Measurements from ENCODE around the gene CCDC60.

CCDC60 gene

GRCh38 chr12:119375883-119376190 is 41.3 kb downstream of the CCDC60 start:
- Histone ChIP-seq H3K27me3 (ENCODE audit: control insufficient read depth in 1 of 2, insufficient read depth in 2 of 2, low read length in 2 of 2) (no peaks in the 10 kb centered on the region), H3K9me3 (ENCODE audit: control insufficient read depth in 1 of 2, low read length in 2 of 2) (no peaks in the 10 kb centered on the region), H3K27ac (ENCODE audit: low read depth, low read length) (no peak overlapping the region), H3K36me3 (ENCODE audit: control insufficient read depth in 1 of 2, insufficient read depth in 2 of 2, low read length in 2 of 2) (no peaks in the 10 kb centered on the region), H3K9ac (ENCODE audit: low read depth in 1 of 2, low read length in 2 of 2) (no peak overlapping the region), H3K4me1 (ENCODE audit: control insufficient read depth in 1 of 2, insufficient read depth in 2 of 2, low read length in 2 of 2) (no peaks in the 10 kb centered on the region), H3K4me3 (ENCODE audit: low read depth in 1 of 2, low read length in 2 of 2) (no peak overlapping the region)

DNA sequence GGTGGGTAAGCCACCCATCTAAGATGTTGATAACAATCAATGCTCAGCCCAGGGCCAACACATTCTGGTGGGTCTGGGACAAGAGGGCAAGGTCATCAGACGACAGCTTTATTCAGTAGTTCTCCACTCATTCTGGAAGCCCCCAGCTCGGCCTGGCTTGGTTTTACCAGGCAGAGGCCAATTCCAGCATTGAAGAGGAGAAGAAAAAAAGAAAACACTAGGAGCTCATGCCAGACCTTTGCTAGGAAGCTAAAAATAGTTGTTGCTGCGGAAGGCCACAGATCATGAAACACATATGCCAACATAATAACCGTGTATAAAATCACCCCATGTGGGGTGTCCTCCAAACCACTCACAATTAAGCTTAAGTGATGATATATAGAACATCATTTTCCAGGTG is 44.4 kb downstream of the CCDC60 start:
- H3K36me3 ChIP-seq (ENCODE audit: control insufficient read depth in 1 of 2, insufficient read depth in 2 of 2, low read length in 2 of 2) = no peaks in the 10 kb centered on the region
- no peak overlapping the region for H3K27ac ChIP-seq (ENCODE audit: low read depth, low read length)
- H3K4me1 ChIP-seq (ENCODE audit: control insufficient read depth in 1 of 2, insufficient read depth in 2 of 2, low read length in 2 of 2) = no peaks in the 10 kb centered on the region

GRCh38 chr12:119381471-119382235 is 47.1 kb downstream of the CCDC60 start:
- Histone ChIP-seq H3K36me3 (ENCODE audit: control insufficient read depth in 1 of 2, insufficient read depth in 2 of 2, low read length in 2 of 2) (no peaks in the 10 kb centered on the region), H3K4me1 (ENCODE audit: control insufficient read depth in 1 of 2, insufficient read depth in 2 of 2, low read length in 2 of 2) (no peaks in the 10 kb centered on the region), H3K27ac (ENCODE audit: low read depth, low read length) (no peak overlapping the region), H3K27me3 (ENCODE audit: control insufficient read depth in 1 of 2, insufficient read depth in 2 of 2, low read length in 2 of 2) (no peaks in the 10 kb centered on the region), H3K9me3 (ENCODE audit: control insufficient read depth in 1 of 2, low read length in 2 of 2) (no peaks in the 10 kb centered on the region), H3K4me3 (ENCODE audit: low read depth in 1 of 2, low read length in 2 of 2) (no peak overlapping the region), H3K9ac (ENCODE audit: low read depth in 1 of 2, low read length in 2 of 2) (no peak overlapping the region)

More for the DNA sequence above, 44.4 kb downstream of the CCDC60 start:
- Histone ChIP-seq H3K9me3 (ENCODE audit: control insufficient read depth in 1 of 2, low read length in 2 of 2) (no peaks in the 10 kb centered on the region), H3K9ac (ENCODE audit: low read depth in 1 of 2, low read length in 2 of 2) (no peak overlapping the region), H3K4me3 (ENCODE audit: low read depth in 1 of 2, low read length in 2 of 2) (no peak overlapping the region), H3K27me3 (ENCODE audit: control insufficient read depth in 1 of 2, insufficient read depth in 2 of 2, low read length in 2 of 2) (no peaks in the 10 kb centered on the region)

GRCh38 chr12:119383206-119383605 is 48.7 kb downstream of the CCDC60 start:
- Histone ChIP-seq H3K36me3 (ENCODE audit: control insufficient read depth in 1 of 2, insufficient read depth in 2 of 2, low read length in 2 of 2) (no peaks in the 10 kb centered on the region), H3K9ac (ENCODE audit: low read depth in 1 of 2, low read length in 2 of 2) (no peak overlapping the region)

DNA sequence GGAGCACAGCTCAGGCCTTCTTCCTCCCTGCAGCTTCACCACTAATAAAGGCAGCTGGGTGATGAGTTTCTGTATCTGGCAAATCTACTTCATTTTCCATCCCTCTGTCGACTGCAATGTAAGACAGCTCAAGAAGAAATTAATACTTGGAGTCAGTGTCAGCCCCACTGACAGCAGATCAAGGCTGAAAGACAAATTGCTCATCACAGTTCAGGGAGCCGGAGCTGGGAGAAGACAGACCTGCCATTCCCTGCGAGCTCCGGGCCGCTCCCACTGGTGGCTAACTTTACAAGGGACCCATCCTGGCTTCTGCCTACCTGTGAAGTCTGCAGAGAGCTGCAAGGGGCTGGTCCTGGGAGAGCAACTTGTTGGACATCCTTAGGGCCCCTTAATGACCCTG is 49.8 kb downstream of the CCDC60 start:
- Histone ChIP-seq H3K36me3 (ENCODE audit: control insufficient read depth in 1 of 2, insufficient read depth in 2 of 2, low read length in 2 of 2) (no peaks in the 10 kb centered on the region), H3K9ac (ENCODE audit: low read depth in 1 of 2, low read length in 2 of 2) (no peak overlapping the region), H3K27ac (ENCODE audit: low read depth, low read length) (no peak overlapping the region), H3K4me3 (ENCODE audit: low read depth in 1 of 2, low read length in 2 of 2) (no peak overlapping the region), H3K9me3 (ENCODE audit: control insufficient read depth in 1 of 2, low read length in 2 of 2) (no peaks in the 10 kb centered on the region), H3K4me1 (ENCODE audit: control insufficient read depth in 1 of 2, insufficient read depth in 2 of 2, low read length in 2 of 2) (no peaks in the 10 kb centered on the region), H3K27me3 (ENCODE audit: control insufficient read depth in 1 of 2, insufficient read depth in 2 of 2, low read length in 2 of 2) (no peaks in the 10 kb centered on the region)

More at GRCh38 chr12:119383206-119383605, 48.7 kb downstream of the CCDC60 start:
- H3K27ac ChIP-seq (ENCODE audit: low read depth, low read length) = no peak overlapping the region
- H3K27me3 ChIP-seq (ENCODE audit: control insufficient read depth in 1 of 2, insufficient read depth in 2 of 2, low read length in 2 of 2) = no peaks in the 10 kb centered on the region
- no peak overlapping the region for H3K4me3 ChIP-seq (ENCODE audit: low read depth in 1 of 2, low read length in 2 of 2)
- H3K4me1 ChIP-seq (ENCODE audit: control insufficient read depth in 1 of 2, insufficient read depth in 2 of 2, low read length in 2 of 2) = no peaks in the 10 kb centered on the region
- H3K9me3 ChIP-seq (ENCODE audit: control insufficient read depth in 1 of 2, low read length in 2 of 2) = no peaks in the 10 kb centered on the region

DNA sequence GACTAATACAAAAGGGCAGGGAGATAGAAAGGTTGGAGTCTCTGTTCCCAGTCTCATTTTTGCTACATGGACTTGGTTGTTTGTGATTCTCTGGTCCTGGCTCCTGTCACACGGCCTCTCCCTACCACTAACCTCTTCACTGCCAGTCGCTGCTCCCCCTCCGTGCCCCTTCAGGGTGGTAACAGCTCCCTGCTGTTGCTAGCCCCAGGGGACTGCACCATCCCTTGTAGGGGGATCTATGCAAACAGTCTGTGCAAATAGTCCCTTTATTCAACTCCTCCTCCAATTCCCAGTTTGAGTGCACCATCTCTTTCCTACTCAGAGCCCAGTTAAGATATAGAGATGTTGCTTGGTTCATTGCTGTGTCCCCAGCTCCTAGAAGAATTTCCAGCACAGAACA is 51.1 kb downstream of the CCDC60 start:
- Histone ChIP-seq H3K27ac (ENCODE audit: low read depth, low read length) (no peak overlapping the region), H3K9me3 (ENCODE audit: control insufficient read depth in 1 of 2, low read length in 2 of 2) (no peaks in the 10 kb centered on the region), H3K4me3 (ENCODE audit: low read depth in 1 of 2, low read length in 2 of 2) (no peak overlapping the region), H3K36me3 (ENCODE audit: control insufficient read depth in 1 of 2, insufficient read depth in 2 of 2, low read length in 2 of 2) (no peaks in the 10 kb centered on the region), H3K9ac (ENCODE audit: low read depth in 1 of 2, low read length in 2 of 2) (no peak overlapping the region), H3K27me3 (ENCODE audit: control insufficient read depth in 1 of 2, insufficient read depth in 2 of 2, low read length in 2 of 2) (no peaks in the 10 kb centered on the region), H3K4me1 (ENCODE audit: control insufficient read depth in 1 of 2, insufficient read depth in 2 of 2, low read length in 2 of 2) (no peaks in the 10 kb centered on the region)

DNA sequence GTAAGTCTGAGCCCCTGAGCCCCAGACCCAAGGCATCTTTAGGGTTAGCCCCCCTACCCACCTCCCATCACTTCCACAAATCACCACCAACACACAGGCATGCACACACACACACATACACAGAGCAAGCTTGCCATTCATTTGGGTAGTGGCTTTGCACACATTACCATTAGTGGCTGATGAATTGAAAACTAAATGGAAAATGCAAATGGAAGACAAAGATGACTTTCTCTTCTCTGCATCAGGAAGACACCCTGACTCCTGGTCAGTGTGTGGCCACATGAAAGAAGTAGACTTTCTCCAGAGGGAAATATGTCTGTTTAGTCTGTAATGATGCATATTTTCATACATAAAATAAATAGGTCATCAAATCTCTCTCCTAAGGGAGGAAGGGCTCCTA is 55.2 kb downstream of the CCDC60 start:
- no peaks in the 10 kb centered on the region for H3K36me3 ChIP-seq (ENCODE audit: control insufficient read depth in 1 of 2, insufficient read depth in 2 of 2, low read length in 2 of 2)
- no peaks in the 10 kb centered on the region for H3K27me3 ChIP-seq (ENCODE audit: control insufficient read depth in 1 of 2, insufficient read depth in 2 of 2, low read length in 2 of 2)
- H3K27ac ChIP-seq (ENCODE audit: low read depth, low read length) = no peak overlapping the region
- no peak overlapping the region for H3K9ac ChIP-seq (ENCODE audit: low read depth in 1 of 2, low read length in 2 of 2)
- H3K9me3 ChIP-seq (ENCODE audit: control insufficient read depth in 1 of 2, low read length in 2 of 2) = no peaks in the 10 kb centered on the region
- H3K4me1 ChIP-seq (ENCODE audit: control insufficient read depth in 1 of 2, insufficient read depth in 2 of 2, low read length in 2 of 2) = no peaks in the 10 kb centered on the region
- H3K4me3 ChIP-seq (ENCODE audit: low read depth in 1 of 2, low read length in 2 of 2) = no peak overlapping the region

DNA sequence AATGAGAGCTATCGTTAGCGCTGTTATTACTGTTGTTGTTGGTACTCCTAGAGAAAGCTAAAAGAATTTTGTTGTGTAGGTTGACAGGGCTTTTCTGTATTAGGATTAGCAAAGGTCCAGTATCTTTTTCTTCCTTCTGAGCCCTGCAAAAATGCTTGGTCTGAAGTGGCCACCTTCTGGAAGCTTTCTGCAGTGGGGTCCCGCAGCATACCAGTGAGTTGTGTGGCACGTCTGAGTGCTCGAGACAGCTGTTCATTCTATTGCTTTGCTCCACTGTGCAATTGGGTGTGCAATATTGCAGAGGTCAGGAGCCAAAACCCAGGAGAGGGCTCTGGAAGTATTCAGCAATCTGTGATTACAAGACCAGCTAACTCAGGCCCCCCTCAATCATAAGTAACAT is 57.1 kb downstream of the CCDC60 start:
- Histone ChIP-seq H3K27me3 (ENCODE audit: control insufficient read depth in 1 of 2, insufficient read depth in 2 of 2, low read length in 2 of 2) (no peaks in the 10 kb centered on the region), H3K4me1 (ENCODE audit: control insufficient read depth in 1 of 2, insufficient read depth in 2 of 2, low read length in 2 of 2) (no peaks in the 10 kb centered on the region), H3K27ac (ENCODE audit: low read depth, low read length) (no peak overlapping the region), H3K36me3 (ENCODE audit: control insufficient read depth in 1 of 2, insufficient read depth in 2 of 2, low read length in 2 of 2) (no peaks in the 10 kb centered on the region), H3K4me3 (ENCODE audit: low read depth in 1 of 2, low read length in 2 of 2) (no peak overlapping the region), H3K9me3 (ENCODE audit: control insufficient read depth in 1 of 2, low read length in 2 of 2) (no peaks in the 10 kb centered on the region), H3K9ac (ENCODE audit: low read depth in 1 of 2, low read length in 2 of 2) (no peak overlapping the region)

- peaks cover 0 to 3% of the 10 kb centered on the region in 2 donors for H3K9me3 ChIP-seq (ENCODE audit: control insufficient read depth in 1 of 2, low read length in 2 of 2)
- H3K4me1 ChIP-seq (ENCODE audit: control insufficient read depth in 1 of 2, insufficient read depth in 2 of 2, low read length in 2 of 2) = no peaks in the 10 kb centered on the region
- H3K36me3 ChIP-seq (ENCODE audit: control insufficient read depth in 1 of 2, insufficient read depth in 2 of 2, low read length in 2 of 2) = no peaks in the 10 kb centered on the region
- no peak overlapping the region for H3K27ac ChIP-seq (ENCODE audit: low read depth, low read length)
- H3K4me3 ChIP-seq (ENCODE audit: low read depth in 1 of 2, low read length in 2 of 2) = no peak overlapping the region
- H3K9ac ChIP-seq (ENCODE audit: low read depth in 1 of 2, low read length in 2 of 2) = no peak overlapping the region
- H3K27me3 ChIP-seq (ENCODE audit: control insufficient read depth in 1 of 2, insufficient read depth in 2 of 2, low read length in 2 of 2) = no peaks in the 10 kb centered on the region
These were observed 59.1 kb downstream of the CCDC60 start for GRCh38 chr12:119393677-119394076.

DNA sequence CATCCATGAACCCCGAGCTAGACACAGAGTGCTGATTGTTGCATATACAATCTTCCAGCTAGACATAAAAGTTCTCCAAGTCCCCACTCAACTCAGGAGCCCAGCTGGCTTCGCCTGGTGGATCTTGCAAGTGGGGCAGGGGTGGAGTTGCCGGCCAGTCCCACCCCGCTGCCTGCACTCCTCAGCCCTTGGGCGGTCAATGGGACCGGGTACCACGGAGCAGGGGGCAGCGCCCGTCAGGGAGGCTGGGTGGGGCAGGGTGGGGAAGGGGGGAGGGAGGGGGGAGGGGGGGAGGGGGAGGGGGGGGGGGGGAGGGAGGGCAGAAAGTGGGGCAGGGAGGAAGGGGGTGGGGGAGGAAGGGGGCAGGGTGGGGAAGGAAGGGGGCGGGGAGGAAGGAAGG is 63.0 kb downstream of the CCDC60 start:
- H3K27me3 ChIP-seq (ENCODE audit: control insufficient read depth in 1 of 2, insufficient read depth in 2 of 2, low read length in 2 of 2) = no peaks in the 10 kb centered on the region
- peaks cover 0 to 3% of the 10 kb centered on the region in 2 donors for H3K9me3 ChIP-seq (ENCODE audit: control insufficient read depth in 1 of 2, low read length in 2 of 2)
- no peak overlapping the region for H3K27ac ChIP-seq (ENCODE audit: low read depth, low read length)
- H3K9ac ChIP-seq (ENCODE audit: low read depth in 1 of 2, low read length in 2 of 2) = no peak overlapping the region
- no peaks in the 10 kb centered on the region for H3K4me1 ChIP-seq (ENCODE audit: control insufficient read depth in 1 of 2, insufficient read depth in 2 of 2, low read length in 2 of 2)
- no peaks in the 10 kb centered on the region for H3K36me3 ChIP-seq (ENCODE audit: control insufficient read depth in 1 of 2, insufficient read depth in 2 of 2, low read length in 2 of 2)
- H3K4me3 ChIP-seq (ENCODE audit: low read depth in 1 of 2, low read length in 2 of 2) = no peak overlapping the region

- no peak overlapping the region for H3K27ac ChIP-seq (ENCODE audit: low read depth, low read length)
- H3K9me3 ChIP-seq (ENCODE audit: control insufficient read depth in 1 of 2, low read length in 2 of 2) = peaks cover 0 to 3% of the 10 kb centered on the region in 2 donors
- no peaks in the 10 kb centered on the region for H3K4me1 ChIP-seq (ENCODE audit: control insufficient read depth in 1 of 2, insufficient read depth in 2 of 2, low read length in 2 of 2)
- H3K27me3 ChIP-seq (ENCODE audit: control insufficient read depth in 1 of 2, insufficient read depth in 2 of 2, low read length in 2 of 2) = no peaks in the 10 kb centered on the region
- H3K36me3 ChIP-seq (ENCODE audit: control insufficient read depth in 1 of 2, insufficient read depth in 2 of 2, low read length in 2 of 2) = no peaks in the 10 kb centered on the region
- no peak overlapping the region for H3K9ac ChIP-seq (ENCODE audit: low read depth in 1 of 2, low read length in 2 of 2)
- no peak overlapping the region for H3K4me3 ChIP-seq (ENCODE audit: low read depth in 1 of 2, low read length in 2 of 2)
These were observed 63.7 kb downstream of the CCDC60 start for GRCh38 chr12:119398190-119398589.
